ENCODE data around the gene EN2. TPM values are rescaled to one million over a fixed set of nuclear protein-coding genes. Genes with fewer than 3 reads are reported as not detected.

EN2 gene
- not detected for total RNA-seq

- H3K4me3 Mint-ChIP-seq, result peak within 1 kb of the TSS; percentile 63
- intact Hi-C loops (cut with micrococcal nuclease), result loop anchor here (5.0 kb wide), 1 partner anchor 349 kb away; no protein-coding TSS in a partner anchor
- H3K36me3 Mint-ChIP-seq (ENCODE audit: low read depth), result no peaks in the 10 kb centered on the region
- H3K27me3 Mint-ChIP-seq (ENCODE audit: low read depth), result peaks cover 70% of the 10 kb centered on the region
- peaks cover 23% of the 10 kb centered on the region for H3K4me1 Mint-ChIP-seq (ENCODE audit: low read depth)
- H3K9me3 Mint-ChIP-seq, result no peaks in the 10 kb centered on the region
- peak within 1 kb of the TSS; percentile 18 for H3K27ac Mint-ChIP-seq
- CTCF ChIA-PET, result no interaction called here
- no peak for DNase-seq
These were observed at the start of gene EN2 for GRCh38 chr7:155458111-155458877. Gene EN2 (plus strand): TSS chr7:155458129. CDS start chr7:155458378, 249 bp downstream.

GRCh38 chr7:155408651-155409586 is 49.0 kb upstream of the EN2 start:
- H3K27me3 Mint-ChIP-seq (ENCODE audit: low read depth), result peaks cover 30% of the 10 kb centered on the region
- H3K4me3 Mint-ChIP-seq, result no peak overlapping the region
- peaks cover 8% of the 10 kb centered on the region for H3K4me1 Mint-ChIP-seq (ENCODE audit: low read depth)
- CTCF ChIA-PET, result no interaction called here
- H3K36me3 Mint-ChIP-seq (ENCODE audit: low read depth), result no peaks in the 10 kb centered on the region
- no peak for DNase-seq
- intact Hi-C loops (cut with micrococcal nuclease), result no loop called here
- no peaks in the 10 kb centered on the region for H3K9me3 Mint-ChIP-seq
- H3K27ac Mint-ChIP-seq, result no peak overlapping the region

GRCh38 chr7:155409980-155410379 is 47.9 kb upstream of the EN2 start:
- Mint-ChIP-seq H3K27me3 (ENCODE audit: low read depth) (peaks cover 27% of the 10 kb centered on the region), H3K9me3 (no peaks in the 10 kb centered on the region), H3K27ac (no peak overlapping the region), H3K4me1 (ENCODE audit: low read depth) (peaks cover 8% of the 10 kb centered on the region), H3K36me3 (ENCODE audit: low read depth) (no peaks in the 10 kb centered on the region), H3K4me3 (no peak overlapping the region)
- intact Hi-C loops (cut with micrococcal nuclease), result no loop called here
- CTCF ChIA-PET, result interaction anchor here (0.9 kb wide), 1 partner anchor 103 kb away, joined by 3 read pairs; no protein-coding TSS in a partner anchor
- DNase-seq, result no peak

GRCh38 chr7:155410431-155410830 is 47.5 kb upstream of the EN2 start:
- H3K4me1 Mint-ChIP-seq (ENCODE audit: low read depth), result peaks cover 8% of the 10 kb centered on the region
- intact Hi-C loops (cut with micrococcal nuclease), result no loop called here
- CTCF ChIA-PET, result interaction anchor here (0.9 kb wide), 1 partner anchor 102 kb away, joined by 3 read pairs; no protein-coding TSS in a partner anchor
- no peaks in the 10 kb centered on the region for H3K36me3 Mint-ChIP-seq (ENCODE audit: low read depth)
- H3K27ac Mint-ChIP-seq, result no peak overlapping the region
- H3K9me3 Mint-ChIP-seq, result no peaks in the 10 kb centered on the region
- H3K4me3 Mint-ChIP-seq, result no peak overlapping the region
- peaks cover 26% of the 10 kb centered on the region for H3K27me3 Mint-ChIP-seq (ENCODE audit: low read depth)
- DNase-seq, result no peak

GRCh38 chr7:155411718-155412415 is 46.1 kb upstream of the EN2 start:
- Mint-ChIP-seq H3K36me3 (ENCODE audit: low read depth) (no peaks in the 10 kb centered on the region), H3K4me3 (no peak overlapping the region), H3K9me3 (no peaks in the 10 kb centered on the region), H3K27ac (no peak overlapping the region), H3K27me3 (ENCODE audit: low read depth) (peaks cover 17% of the 10 kb centered on the region), H3K4me1 (ENCODE audit: low read depth) (peaks cover 6% of the 10 kb centered on the region)
- intact Hi-C loops (cut with micrococcal nuclease), result loop anchor here (1.0 kb wide), 1 partner anchor 326 kb away; no protein-coding TSS in a partner anchor
- CTCF ChIA-PET, result interaction anchor here (1.2 to 1.4 kb wide), 2 partner anchors 10 to 484 kb away, joined by 3 to 4 read pairs; no protein-coding TSS in a partner anchor
- no peak for DNase-seq

GRCh38 chr7:155412416-155413253 is 45.3 kb upstream of the EN2 start:
- H3K36me3 Mint-ChIP-seq (ENCODE audit: low read depth), result no peaks in the 10 kb centered on the region
- H3K9me3 Mint-ChIP-seq, result no peaks in the 10 kb centered on the region
- H3K4me3 Mint-ChIP-seq, result no peak overlapping the region
- H3K4me1 Mint-ChIP-seq (ENCODE audit: low read depth), result peaks cover 6% of the 10 kb centered on the region
- DNase-seq, result peak; percentile 76
- intact Hi-C loops (cut with micrococcal nuclease), result loop anchor here (1.0 kb wide), 1 partner anchor 326 kb away; no protein-coding TSS in a partner anchor
- H3K27ac Mint-ChIP-seq, result no peak overlapping the region
- CTCF ChIA-PET, result interaction anchor here (0.6 to 1.4 kb wide), 5 partner anchors 9 to 485 kb away, joined by 3 to 4 read pairs (median 3); no protein-coding TSS in a partner anchor
- H3K27me3 Mint-ChIP-seq (ENCODE audit: low read depth), result peaks cover 17% of the 10 kb centered on the region

- Mint-ChIP-seq H3K4me1 (ENCODE audit: low read depth) (peaks cover under 1% of the 10 kb centered on the region), H3K36me3 (ENCODE audit: low read depth) (no peaks in the 10 kb centered on the region), H3K9me3 (no peaks in the 10 kb centered on the region), H3K27me3 (ENCODE audit: low read depth) (peaks cover 13% of the 10 kb centered on the region), H3K27ac (no peak overlapping the region), H3K4me3 (no peak overlapping the region)
- intact Hi-C loops (cut with micrococcal nuclease), result no loop called here
- CTCF ChIA-PET, result interaction anchor here (0.6 to 1.2 kb wide), 3 partner anchors 19 to 117 kb away, joined by 3 to 7 read pairs (median 3); no protein-coding TSS in a partner anchor
- no peak for DNase-seq
These were observed 43.1 kb upstream of the EN2 start for GRCh38 chr7:155414547-155415492.

GRCh38 chr7:155416646-155417380 is 41.1 kb upstream of the EN2 start:
- no peaks in the 10 kb centered on the region for H3K4me1 Mint-ChIP-seq (ENCODE audit: low read depth)
- no peaks in the 10 kb centered on the region for H3K36me3 Mint-ChIP-seq (ENCODE audit: low read depth)
- DNase-seq, result no peak
- peaks cover 7% of the 10 kb centered on the region for H3K27me3 Mint-ChIP-seq (ENCODE audit: low read depth)
- intact Hi-C loops (cut with micrococcal nuclease), result no loop called here
- CTCF ChIA-PET, result no interaction called here
- no peak overlapping the region for H3K4me3 Mint-ChIP-seq
- H3K9me3 Mint-ChIP-seq, result no peaks in the 10 kb centered on the region
- H3K27ac Mint-ChIP-seq, result no peak overlapping the region

GRCh38 chr7:155418304-155418703 is 39.6 kb upstream of the EN2 start:
- Mint-ChIP-seq H3K4me3 (no peak overlapping the region), H3K4me1 (ENCODE audit: low read depth) (no peaks in the 10 kb centered on the region), H3K9me3 (no peaks in the 10 kb centered on the region), H3K36me3 (ENCODE audit: low read depth) (no peaks in the 10 kb centered on the region), H3K27ac (no peak overlapping the region), H3K27me3 (ENCODE audit: low read depth) (peaks cover 4% of the 10 kb centered on the region)
- no peak for DNase-seq
- CTCF ChIA-PET, result no interaction called here
- intact Hi-C loops (cut with micrococcal nuclease), result no loop called here

Measured in activated naive CD4-positive, alpha-beta T cell treated with anti-CD3 and anti-CD28 coated beads for 36 hours (primary cell).